Heart left ventricle (tissue), 16 donors: ENCODE measurements around the gene KCNK17. TPM values are rescaled to one million over a fixed set of nuclear protein-coding genes. Genes with fewer than 3 reads are reported as not detected.
A peak's percentile ranks its signal among the peaks of the same experiment; 100 is the strongest.

ENCODE experiments used
- ATAC-seq, 4 donors: fragments of 200-7000 bp; cut with Tn5 transposase; one replicate each; pipeline ENCODE4 v1.9.1; 2020 to 2022; ENCODE audit warnings: moderate library complexity in 4 of 4, mild to moderate bottlenecking in 3 of 4, moderate number of reproducible peaks in 1 of 4
- DNase-seq, 5 donors: peaks; one replicate each; pipeline ENCODE4 v3.0.0-alpha.2; 2020
- H3K27ac ChIP-seq, 12 donors: fragments of 200-600 bp; sonication (generic) in 4 of 12; one replicate each; pipeline versions ENCODE4 v1.5.0 to v1.8.0; 2016 to 2022; ENCODE audit warnings: mild to moderate bottlenecking in 2 of 12
- H3K27me3 ChIP-seq, 9 donors: fragments of 200-600 bp; sonication (generic) in 2 of 9; one replicate each; pipeline versions ENCODE4 v1.5.1 to v1.8.0; 2016 to 2022; ENCODE audit warnings: mild to moderate bottlenecking in 3 of 9
- H3K36me3 ChIP-seq, 9 donors: fragments of 200-600 bp; sonication (generic) in 2 of 9; one replicate each; pipeline versions ENCODE4 v1.5.0 to v1.8.0; 2018 to 2022; ENCODE audit warnings: mild to moderate bottlenecking in 2 of 9
- H3K4me1 ChIP-seq, 12 donors: fragments of 200-600 bp; sonication (generic) in 4 of 12; one replicate each; pipeline versions ENCODE4 v1.5.0 to v1.8.0; 2016 to 2022; ENCODE audit warnings: mild to moderate bottlenecking in 3 of 12
- H3K4me3 ChIP-seq, 12 donors: fragments of 200-600 bp; sonication (generic) in 4 of 12; one replicate each; pipeline versions ENCODE4 v1.5.0 to v1.8.0; 2017 to 2022; ENCODE audit warnings: mild to moderate bottlenecking in 9 of 12, moderate library complexity in 4 of 12
- H3K9me3 ChIP-seq, 12 donors: fragments of 200-600 bp; sonication (generic) in 4 of 12; one replicate each; pipeline versions ENCODE4 v1.5.0 to v1.8.0; 2016 to 2022; ENCODE audit warnings: mild to moderate bottlenecking in 1 of 12
- CTCF ChIP-seq, 12 donors: fragments of 200-600 bp; sonication (generic) in 4 of 12; IDR thresholded peaks; one replicate each; pipeline versions ENCODE4 v1.5.0 to v1.8.0; 2018 to 2022; ENCODE audit warnings: antibody characterized with exemption in 12 of 12, mild to moderate bottlenecking in 5 of 12
- POLR2A ChIP-seq, 2 donors: fragments of 450-650 bp; IDR thresholded peaks; one replicate each; pipeline ENCODE4 v1.6.1; 2017; ENCODE audit warnings: antibody characterized with exemption in 2 of 2, mild to moderate bottlenecking in 2 of 2, moderate library complexity in 2 of 2
- WGBS, 4 donors: extraction: QIAGEN DNeasy Blood & Tissue Kit in 2 of 4; methylation state at CpG; one replicate each; pipeline versions ENCODE4 v1.1.5 to v1.1.7; 2013 to 2018; 5-methylcytosine and 5-hydroxymethylcytosine counted together
- intact Hi-C, 10 donors: fragments of 100-400 bp; cut with DNase I; formaldehyde crosslinking; loops; one replicate each; pipeline versions ENCODE4 v1.11.1 to v1.14.2; 2022
- polyA plus RNA-seq, 2 donors: library from polyadenylated mRNA; stranded (reverse); fragments of 200-250 nt; gene quantifications; one replicate each; pipeline ENCODE4 v1.2.3, GENCODE V29; 2013
- total RNA-seq, 9 donors: library from RNA; depleted of rRNA in 2 of 9; stranded (reverse); fragments of >200 nt in 2 of 9; fragmentation: NEBNext Ultra II Directional in 3 of 9; extraction: Animal tissue kit (Norgen Biotek cat#: 25700) in 3 of 9; gene quantifications; one replicate each; pipeline versions ENCODE4 v1.1.0 to v1.2.4, GENCODE V29; 2016 to 2023
- donor health status: ischemic (EF 13 %, LVEDD 7.1; RV severe dilation, severe dysfunction).
- donor health status: healthy with polysubstance abuse.
- donor health status: DM: no; HTN: yes; CAD: no.
- donor health status: DM: no; HTN: no; CAD: no.
- donor health status: ischemic (EF 25% LVEDD 6.9; RV normal size, moderate dysfunction).
- donor health status: ischemic (EF 25% LVEDD 5.7; RV mildly dilated, moderate dysfunction).
- donor health status: healthy.
- donor health status: DM: yes; HTN: yes; CAD: no.
- donor health status: ischemic (EF 35%, LVEDD 5.7; RV mildly dilated, moderate dysfunction).
- donor health status: nonischemic (EF 11% LVEDD 7.7; RV severe dilation, severe dysfunction).
- donor health status: DM: yes; HTN: yes; CAD: no.
- donor health status: PGD.
- donor health status: ischemic (EF 29% LVEDD 5.4; RV normal size, mild dysfunction).
- donor health status: nonischemic (EF 23%, LVEDD 6.1; RV moderate dilation, normal function).

KCNK17 gene
- total and polyA plus RNA-seq, 11 donors = 0.06 to 0.36 (median 0.22) TPM; not detected in 5

- ATAC-seq (no peak), DNase-seq (no peak)
- WGBS, 4 donors = 34 to 58% (median 53%) methylated on average over 7 of the region's 7 CpGs
These were observed 12.6 kb downstream of the KCNK17 start for GRCh38 chr6:39301606-39302005.

GRCh38 chr6:39300739-39301138 is 13.5 kb downstream of the KCNK17 start:
- peaks cover 0 to 15% (median 3%) of the 10 kb centered on the region in 12 donors for H3K4me1 ChIP-seq
- 76 to 87% (median 82%) methylated on average over 6 of the region's 6 CpGs for WGBS, 4 donors
- no peaks in the 10 kb centered on the region for H3K36me3 ChIP-seq
- H3K27me3 ChIP-seq = peaks cover 0 to 19% (median 0%) of the 10 kb centered on the region in 9 donors
- ATAC-seq (no peak), DNase-seq (no peak)
- intact Hi-C loops = loop anchor here in 9 of 10 donors (5.0 to 10.0 kb wide), 5 partner anchors 133 to 428 kb away; no protein-coding TSS in a partner anchor
- no peak overlapping the region for H3K4me3 ChIP-seq
- no peak overlapping the region for H3K27ac ChIP-seq
- TF ChIP-seq CTCF (IDR thresholded peaks at IDR 0.05) (no peak), POLR2A (IDR thresholded peaks at IDR 0.05) (no peak)
- peaks cover 0 to 3% (median 0%) of the 10 kb centered on the region in 12 donors for H3K9me3 ChIP-seq

More at GRCh38 chr6:39301606-39302005, 12.6 kb downstream of the KCNK17 start:
- Histone ChIP-seq H3K9me3 (peaks cover 0 to 3% (median 0%) of the 10 kb centered on the region in 12 donors), H3K27ac (no peak overlapping the region), H3K4me1 (peaks cover 0 to 10% (median 3%) of the 10 kb centered on the region in 12 donors), H3K27me3 (peaks cover 0 to 19% (median 0%) of the 10 kb centered on the region in 9 donors), H3K4me3 (no peak overlapping the region), H3K36me3 (no peaks in the 10 kb centered on the region)
- peak in 4 of 12 donors; percentile 12 to 18 (median 14) for TF ChIP-seq CTCF (IDR thresholded peaks at IDR 0.05)
- TF ChIP-seq POLR2A (IDR thresholded peaks at IDR 0.05) = no peak
- intact Hi-C loops = loop anchor here (2.0 to 10.0 kb wide), 12 partner anchors 134 to 431 kb away; no protein-coding TSS in a partner anchor

- H3K27ac ChIP-seq = no peak overlapping the region
- no peaks in the 10 kb centered on the region for H3K36me3 ChIP-seq
- no peaks in the 10 kb centered on the region for H3K9me3 ChIP-seq
- intact Hi-C loops = no loop called here
- DNase-seq = no peak
- H3K4me3 ChIP-seq = no peak overlapping the region
- TF ChIP-seq POLR2A (IDR thresholded peaks at IDR 0.05) (no peak), CTCF (IDR thresholded peaks at IDR 0.05) (no peak)
- H3K27me3 ChIP-seq = peaks cover 0 to 24% (median 0%) of the 10 kb centered on the region in 9 donors
- H3K4me1 ChIP-seq = peaks cover 0 to 17% (median 2%) of the 10 kb centered on the region in 12 donors
- ATAC-seq = no peak
- 76 to 88% (median 83%) methylated on average over 4 to 10 of the region's 10 CpGs for WGBS, 4 donors
These were observed 16.2 kb downstream of the KCNK17 start for GRCh38 chr6:39298061-39298460.

GRCh38 chr6:39296745-39297640 is 17.2 kb downstream of the KCNK17 start:
- intact Hi-C loops = no loop called here
- Histone ChIP-seq H3K4me1 (peaks cover 0 to 17% (median 1%) of the 10 kb centered on the region in 12 donors), H3K9me3 (no peaks in the 10 kb centered on the region), H3K27me3 (peaks cover 0 to 18% (median 0%) of the 10 kb centered on the region in 9 donors), H3K27ac (no peak overlapping the region), H3K36me3 (no peaks in the 10 kb centered on the region), H3K4me3 (no peak overlapping the region)
- ATAC-seq = peak; percentile 36 to 91 (median 84)
- DNase-seq = peak in 3 of 5 donors; percentile 63 to 78 (median 70)
- WGBS, 4 donors = 30 to 38% (median 36%) methylated on average over 14 to 18 of the region's 18 CpGs
- TF ChIP-seq POLR2A (IDR thresholded peaks at IDR 0.05) = no peak
